Measurements from ENCODE around the gene ROMO1. TPM values are rescaled to one million over a fixed set of nuclear protein-coding genes. Genes with fewer than 3 reads are reported as not detected.
A peak's percentile ranks its signal among the peaks of the same experiment; 100 is the strongest.
"Not testable (repeated sequence)": the region's sequence is repeated elsewhere in the genome, so short reads cannot be mapped to it uniquely, and the experiment has no call there.

The ROMO1 gene
- total and polyA plus RNA-seq, 3 experiments from 2014 or later, result 108 to 358 (median 117) TPM

DNA sequence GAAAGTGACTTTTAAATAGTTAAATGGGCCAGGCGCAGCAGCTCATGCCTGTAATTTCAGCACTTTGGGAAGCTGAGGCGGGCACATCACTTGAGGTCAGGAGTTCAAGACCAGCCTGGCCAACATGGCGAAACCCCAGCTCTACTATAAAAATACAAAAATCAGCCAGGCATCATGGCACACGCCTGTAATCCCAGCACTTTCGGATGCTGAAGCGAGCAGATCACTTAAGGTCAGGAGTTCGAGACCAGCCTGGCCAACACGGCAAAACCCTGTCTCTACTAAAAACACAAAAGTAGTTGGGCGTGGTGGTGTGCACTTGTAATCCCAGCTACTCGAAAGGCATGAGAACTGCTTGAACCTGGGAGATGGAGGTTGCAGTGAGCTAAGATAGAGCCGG lies 6.7 kb downstream of the ROMO1 start:
- CTCF ChIA-PET, result interaction anchor here (1.3 to 1.6 kb wide), 2 partner anchors 36 to 87 kb away, joined by 3 to 5 read pairs; partner anchors contain the start of gene RBM39
- Mint-ChIP-seq H3K36me3 (peaks cover 13 to 85% (median 15%) of the 10 kb centered on the region in 3 donors), H3K4me1 (peaks cover 33 to 52% (median 44%) of the 10 kb centered on the region in 3 donors), H3K27ac (peak overlapping the region in 1 of 8 donors; percentile 39)
- H3K9me3 Mint-ChIP-seq; H3K4me3 ChIP-seq (ENCODE audit: low read length); H3K4me3 Mint-ChIP-seq; H3K27me3 Mint-ChIP-seq; POLR2A ChIA-PET; H3K4me1 ChIP-seq (ENCODE audit: insufficient read depth, low read length); H3K27me3 ChIP-seq (ENCODE audit: insufficient read depth, low read length, poor library complexity, severe bottlenecking); H3K27ac ChIP-seq (ENCODE audit: low read depth, low read length); H3K9me3 ChIP-seq (ENCODE audit: low read length): not testable (repeated sequence)
- H3K36me3 ChIP-seq (ENCODE audit: insufficient read depth, low read length), result peaks cover 50% of the 10 kb centered on the region
- peak in 1 of 5 donors; percentile 6 for DNase-seq

DNA sequence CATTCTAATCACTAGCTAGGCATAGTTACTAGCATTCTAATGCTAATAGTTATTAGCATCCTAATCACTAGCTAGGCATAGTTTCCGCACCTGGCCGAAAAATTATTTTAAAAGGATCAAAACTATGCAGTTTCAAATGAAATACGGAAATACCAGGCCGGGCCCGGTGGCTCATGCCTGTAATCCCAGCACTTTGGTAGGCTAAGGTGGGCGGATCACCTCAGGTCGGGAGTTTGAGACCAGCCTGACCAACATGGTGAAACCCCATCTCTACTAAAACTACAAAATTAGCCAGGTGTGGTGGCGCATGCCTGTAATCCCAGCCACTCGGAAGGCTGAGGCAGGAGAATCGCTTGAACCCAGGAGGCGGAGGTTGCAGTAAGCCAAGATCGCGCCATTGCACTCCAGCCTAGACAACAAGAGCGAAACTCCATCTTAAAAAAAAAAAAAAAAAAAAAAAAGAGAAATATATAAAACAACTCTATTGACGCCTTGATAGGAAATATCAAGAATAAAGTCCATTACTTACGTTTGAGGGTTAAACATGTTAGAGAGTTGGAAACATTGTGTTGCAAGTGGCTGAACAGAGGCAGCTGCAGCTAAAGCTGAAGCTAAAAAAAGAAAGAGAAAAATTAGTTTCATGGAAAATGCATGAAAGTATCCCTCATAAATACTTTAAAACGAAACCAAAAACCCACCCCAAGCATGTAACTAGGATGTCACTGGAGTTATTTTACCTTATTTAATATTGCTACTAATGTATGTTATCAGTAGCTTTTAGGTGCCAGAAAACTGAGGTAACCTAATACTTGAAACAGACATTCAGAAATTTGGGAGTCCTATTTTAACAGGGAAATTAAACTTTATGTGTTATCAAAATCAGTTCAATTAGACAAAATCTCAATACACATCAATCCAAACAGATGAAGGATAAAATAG lies 7.7 kb downstream of the ROMO1 start:
- H3K36me3 ChIP-seq (ENCODE audit: insufficient read depth, low read length), result peaks cover 59% of the 10 kb centered on the region
- H3K27me3 ChIP-seq (ENCODE audit: insufficient read depth, low read length, poor library complexity, severe bottlenecking); DNase-seq; H3K4me3 ChIP-seq (ENCODE audit: low read length); H3K27me3 Mint-ChIP-seq; H3K9me3 Mint-ChIP-seq; H3K9me3 ChIP-seq (ENCODE audit: low read length); H3K27ac ChIP-seq (ENCODE audit: low read depth, low read length); H3K4me3 Mint-ChIP-seq: not testable (repeated sequence)
- CTCF ChIA-PET, result interaction anchor here (1.4 to 1.6 kb wide), 3 partner anchors 10 to 105 kb away, joined by 3 to 5 read pairs (median 4); no protein-coding TSS in a partner anchor
- Mint-ChIP-seq H3K4me1 (peaks cover 43 to 60% (median 50%) of the 10 kb centered on the region in 3 donors), H3K36me3 (peaks cover 15 to 92% (median 19%) of the 10 kb centered on the region in 3 donors), H3K27ac (peak overlapping the region in 1 of 8 donors; percentile 21)
- POLR2A ChIA-PET, result interaction anchor here (0.7 kb wide), 1 partner anchor 20 kb away, joined by 3 read pairs; no protein-coding TSS in a partner anchor
- peaks cover 19% of the 10 kb centered on the region for H3K4me1 ChIP-seq (ENCODE audit: insufficient read depth, low read length)

DNA sequence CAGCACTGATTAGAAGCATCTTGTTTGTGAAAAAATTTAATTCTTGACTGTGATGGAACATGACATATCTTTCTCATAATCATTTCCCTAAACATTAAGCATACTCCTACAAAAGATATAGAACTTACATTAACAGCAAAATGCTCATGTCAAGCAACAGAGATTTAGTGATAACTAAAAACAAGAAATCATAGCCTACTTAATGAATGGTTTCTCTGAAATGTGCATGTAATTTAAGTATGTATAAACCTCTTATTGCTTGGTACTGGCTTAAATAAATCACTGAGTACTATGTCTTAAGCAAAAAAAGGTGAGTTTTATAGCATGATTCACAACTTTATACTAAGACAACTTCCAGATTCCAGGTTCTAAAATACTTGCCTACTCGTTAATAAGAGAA lies 9.3 kb downstream of the ROMO1 start:
- Histone ChIP-seq H3K27ac (ENCODE audit: low read depth, low read length) (no peak overlapping the region), H3K4me3 (ENCODE audit: low read length) (no peak overlapping the region), H3K9me3 (ENCODE audit: low read length) (no peaks in the 10 kb centered on the region), H3K4me1 (ENCODE audit: insufficient read depth, low read length) (peaks cover 27% of the 10 kb centered on the region), H3K36me3 (ENCODE audit: insufficient read depth, low read length) (peaks cover 69% of the 10 kb centered on the region), H3K27me3 (ENCODE audit: insufficient read depth, low read length, poor library complexity, severe bottlenecking) (no peaks in the 10 kb centered on the region)
- Mint-ChIP-seq H3K9me3 (no peaks in the 10 kb centered on the region), H3K27ac (peak overlapping the region in 3 of 8 donors; percentile 24 to 85 (median 54)), H3K4me3 (no peak overlapping the region), H3K4me1 (peaks cover 51 to 63% (median 57%) of the 10 kb centered on the region in 3 donors), H3K27me3 (peaks cover 0 to 2% of the 10 kb centered on the region in 2 donors), H3K36me3 (peaks cover 17 to 90% (median 25%) of the 10 kb centered on the region in 3 donors)
- ChIA-PET POLR2A (interaction anchor here (0.9 kb wide), 1 partner anchor 9 kb away, joined by 3 read pairs; the partner anchor contains the start of genes NFS1 and ROMO1), CTCF (interaction anchor here (1.4 kb wide), 1 partner anchor 8 kb away, joined by 3 read pairs; no protein-coding TSS in a partner anchor)
- DNase-seq, result no peak

DNA sequence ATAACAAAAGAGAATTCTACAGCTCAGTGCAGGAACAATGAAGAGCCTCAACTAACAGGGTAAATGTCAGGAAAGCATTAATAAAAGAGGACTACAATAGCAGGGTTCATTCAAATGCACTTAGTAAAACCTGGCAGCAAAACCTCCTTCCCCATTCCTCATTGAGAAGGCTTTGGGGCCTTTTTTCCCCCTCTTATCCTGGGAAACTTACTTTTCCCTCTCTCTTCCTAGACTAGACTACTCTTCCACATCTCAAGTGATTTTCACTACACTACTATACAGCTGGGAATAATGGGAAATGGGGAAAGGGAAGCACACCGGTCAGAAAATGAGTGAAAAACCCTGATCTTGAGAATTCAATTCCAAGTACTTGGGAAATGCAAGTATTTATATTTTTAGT lies 10.1 kb downstream of the ROMO1 start:
- peaks cover 0 to 2% of the 10 kb centered on the region in 2 donors for H3K27me3 Mint-ChIP-seq
- POLR2A ChIA-PET, result interaction anchor here (0.9 kb wide), 1 partner anchor 10 kb away, joined by 3 read pairs; the partner anchor contains the start of genes NFS1 and ROMO1
- peaks cover 56 to 62% (median 59%) of the 10 kb centered on the region in 3 donors for H3K4me1 Mint-ChIP-seq
- H3K27ac ChIP-seq (ENCODE audit: low read depth, low read length), result no peak overlapping the region
- H3K4me3 ChIP-seq (ENCODE audit: low read length), result no peak overlapping the region
- H3K36me3 ChIP-seq (ENCODE audit: insufficient read depth, low read length), result peaks cover 69% of the 10 kb centered on the region
- H3K36me3 Mint-ChIP-seq, result peaks cover 17 to 89% (median 27%) of the 10 kb centered on the region in 3 donors
- H3K4me3 Mint-ChIP-seq, result peak overlapping the region in 3 of 7 donors; percentile 0 to 22 (median 9)
- CTCF ChIA-PET, result interaction anchor here (1.3 to 1.5 kb wide), 2 partner anchors 45 to 90 kb away, joined by 3 to 5 read pairs; partner anchors contain the start of genes CPNE1 and RBM12
- no peaks in the 10 kb centered on the region for H3K9me3 ChIP-seq (ENCODE audit: low read length)
- H3K9me3 Mint-ChIP-seq, result no peaks in the 10 kb centered on the region
- H3K4me1 ChIP-seq (ENCODE audit: insufficient read depth, low read length), result peaks cover 27% of the 10 kb centered on the region
- no peaks in the 10 kb centered on the region for H3K27me3 ChIP-seq (ENCODE audit: insufficient read depth, low read length, poor library complexity, severe bottlenecking)
- peak overlapping the region in 7 of 8 donors; percentile 9 to 87 (median 21) for H3K27ac Mint-ChIP-seq
- no peak for DNase-seq

DNA sequence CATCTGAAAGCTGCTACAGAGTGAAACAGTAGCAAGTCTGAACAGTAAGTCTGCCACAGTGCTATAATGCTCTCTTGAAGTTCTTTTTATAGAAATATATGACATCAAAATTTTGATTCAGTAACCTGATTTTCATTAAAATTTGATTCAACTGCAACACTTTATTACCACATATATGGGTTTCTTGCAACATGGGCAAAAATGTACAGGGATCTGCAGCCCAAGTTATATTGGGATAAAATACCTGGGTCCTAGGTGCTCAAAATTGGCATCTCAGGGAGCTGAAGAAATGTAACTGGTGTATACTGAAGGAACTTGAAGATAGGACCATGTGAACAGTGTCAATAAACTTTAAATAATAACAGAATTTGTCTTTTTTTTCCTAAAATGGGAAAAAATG lies 10.8 kb downstream of the ROMO1 start:
- H3K27me3 ChIP-seq (ENCODE audit: insufficient read depth, low read length, poor library complexity, severe bottlenecking), result no peaks in the 10 kb centered on the region
- POLR2A ChIA-PET, result no interaction called here
- Mint-ChIP-seq H3K4me1 (peaks cover 57 to 61% (median 60%) of the 10 kb centered on the region in 3 donors), H3K36me3 (peaks cover 10 to 87% (median 27%) of the 10 kb centered on the region in 3 donors), H3K4me3 (no peak overlapping the region), H3K27me3 (peaks cover 0 to 3% of the 10 kb centered on the region in 2 donors), H3K27ac (peak overlapping the region in 1 of 8 donors; percentile 85), H3K9me3 (no peaks in the 10 kb centered on the region)
- CTCF ChIA-PET, result interaction anchor here (1.3 to 1.5 kb wide), 2 partner anchors 46 to 91 kb away, joined by 3 to 5 read pairs; partner anchors contain the start of genes CPNE1 and RBM12
- H3K36me3 ChIP-seq (ENCODE audit: insufficient read depth, low read length), result peaks cover 67% of the 10 kb centered on the region
- no peak overlapping the region for H3K27ac ChIP-seq (ENCODE audit: low read depth, low read length)
- H3K4me1 ChIP-seq (ENCODE audit: insufficient read depth, low read length), result peaks cover 27% of the 10 kb centered on the region
- DNase-seq, result no peak
- H3K4me3 ChIP-seq (ENCODE audit: low read length), result no peak overlapping the region
- no peaks in the 10 kb centered on the region for H3K9me3 ChIP-seq (ENCODE audit: low read length)

DNA sequence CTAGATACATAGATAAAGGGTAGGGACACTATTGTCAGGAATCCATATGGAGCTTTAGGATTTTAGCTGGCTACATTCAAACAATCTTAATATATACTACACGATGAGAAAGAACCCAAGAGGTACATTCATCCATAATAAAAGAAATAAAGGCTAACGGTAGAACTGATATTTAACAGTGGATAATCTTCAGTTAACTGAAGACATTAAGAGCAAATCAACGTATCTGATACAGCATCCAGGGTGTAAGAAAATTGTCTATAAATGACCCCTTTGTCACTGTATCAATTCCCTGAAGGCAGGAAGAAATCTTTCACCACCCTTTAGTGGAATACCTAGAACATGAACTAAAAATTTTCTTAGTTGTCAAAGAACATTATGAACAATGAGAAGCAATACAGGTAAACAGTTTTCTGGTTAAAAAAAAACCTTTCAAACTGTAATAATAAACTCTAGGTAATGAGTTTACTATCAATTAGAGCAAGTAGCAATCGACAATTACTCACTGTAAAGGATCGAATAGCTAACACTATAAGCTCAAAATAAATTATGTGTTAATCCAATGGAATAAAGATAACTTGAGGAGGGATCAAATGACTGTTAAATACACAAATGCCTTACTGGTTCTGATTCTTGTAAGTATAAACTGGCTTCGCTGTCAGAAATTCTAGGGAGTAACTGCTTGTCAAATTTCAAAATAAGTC lies 11.8 kb downstream of the ROMO1 start:
- Histone ChIP-seq H3K27ac (ENCODE audit: low read depth, low read length) (no peak overlapping the region), H3K27me3 (ENCODE audit: insufficient read depth, low read length, poor library complexity, severe bottlenecking) (no peaks in the 10 kb centered on the region), H3K4me1 (ENCODE audit: insufficient read depth, low read length) (peaks cover 27% of the 10 kb centered on the region), H3K36me3 (ENCODE audit: insufficient read depth, low read length) (peaks cover 66% of the 10 kb centered on the region), H3K9me3 (ENCODE audit: low read length) (no peaks in the 10 kb centered on the region), H3K4me3 (ENCODE audit: low read length) (no peak overlapping the region)
- Mint-ChIP-seq H3K27me3 (peaks cover 0 to 3% of the 10 kb centered on the region in 2 donors), H3K27ac (peak overlapping the region; percentile 72 to 93 (median 85)), H3K4me1 (peaks cover 63 to 69% (median 68%) of the 10 kb centered on the region in 3 donors), H3K9me3 (no peaks in the 10 kb centered on the region), H3K36me3 (peaks cover 9 to 87% (median 29%) of the 10 kb centered on the region in 3 donors), H3K4me3 (peak overlapping the region; percentile 33 to 71 (median 63))
- CTCF ChIA-PET, result interaction anchor here (1.0 to 1.3 kb wide), 4 partner anchors 14 to 174 kb away, joined by 3 read pairs; no protein-coding TSS in a partner anchor
- POLR2A ChIA-PET, result interaction anchor here (1.3 kb wide), 1 partner anchor 12 kb away, joined by 4 read pairs; the partner anchor contains the start of genes NFS1 and ROMO1
- DNase-seq, result no peak

DNA sequence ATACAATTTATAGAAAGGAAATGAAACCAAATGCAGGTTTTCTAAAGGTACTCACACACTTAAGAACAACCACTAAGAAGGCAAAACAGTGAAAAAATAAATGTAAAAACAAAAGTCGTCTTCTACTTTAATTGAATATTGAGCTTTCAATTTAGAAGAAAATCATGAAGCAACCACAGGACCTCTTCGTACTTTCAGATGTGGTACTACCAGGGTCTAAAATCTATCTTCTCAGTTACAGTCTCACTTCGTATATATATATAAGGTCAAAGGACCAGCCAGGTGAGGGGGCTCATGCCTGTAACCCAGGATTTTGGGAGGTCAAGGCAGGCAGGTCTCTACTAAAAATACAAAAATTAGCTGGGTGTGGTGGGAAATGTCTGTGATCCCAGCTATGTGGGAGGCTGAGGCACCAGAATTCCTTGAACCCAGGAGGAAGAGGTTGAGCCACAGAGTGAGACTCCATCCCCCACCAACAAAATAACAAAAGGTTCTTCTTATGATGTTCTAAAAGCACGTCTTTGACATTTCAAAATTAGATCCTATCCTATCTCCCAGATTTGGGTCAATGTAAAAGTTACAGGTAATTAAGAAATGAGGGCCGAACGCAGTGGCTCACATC lies 12.5 kb downstream of the ROMO1 start:
- Histone ChIP-seq H3K27ac (ENCODE audit: low read depth, low read length) (no peak overlapping the region), H3K4me3 (ENCODE audit: low read length) (no peak overlapping the region), H3K4me1 (ENCODE audit: insufficient read depth, low read length) (peaks cover 32% of the 10 kb centered on the region), H3K27me3 (ENCODE audit: insufficient read depth, low read length, poor library complexity, severe bottlenecking) (no peaks in the 10 kb centered on the region), H3K9me3 (ENCODE audit: low read length) (no peaks in the 10 kb centered on the region), H3K36me3 (ENCODE audit: insufficient read depth, low read length) (peaks cover 70% of the 10 kb centered on the region)
- peak overlapping the region; percentile 63 to 93 (median 80) for H3K27ac Mint-ChIP-seq
- peaks cover 9 to 88% (median 31%) of the 10 kb centered on the region in 3 donors for H3K36me3 Mint-ChIP-seq
- peak in 1 of 5 donors; percentile 6 for DNase-seq
- H3K4me3 Mint-ChIP-seq, result peak overlapping the region; percentile 15 to 71 (median 63)
- H3K4me1 Mint-ChIP-seq, result peaks cover 65 to 73% (median 72%) of the 10 kb centered on the region in 3 donors
- CTCF ChIA-PET, result interaction anchor here (1.0 to 1.5 kb wide), 4 partner anchors 17 to 173 kb away, joined by 3 read pairs; no protein-coding TSS in a partner anchor
- POLR2A ChIA-PET, result interaction anchor here (1.3 kb wide), 1 partner anchor 12 kb away, joined by 4 read pairs; the partner anchor contains the start of genes NFS1 and ROMO1
- H3K9me3 Mint-ChIP-seq, result no peaks in the 10 kb centered on the region
- peaks cover 0 to 3% of the 10 kb centered on the region in 2 donors for H3K27me3 Mint-ChIP-seq
